Kidney epithelial cell (primary cell): ENCODE data around the gene KCNT2. TPM values are rescaled to one million over a fixed set of nuclear protein-coding genes. Genes with fewer than 3 reads are reported as not detected.

Experiments used
- DNase-seq: peaks from one replicate; pipeline ENCODE4 v3.0.0-alpha.2; 2010; ENCODE audit warnings: low read depth
- H3K27me3 ChIP-seq: 2 replicates; pipeline ENCODE4 v1.6.0; 2011; ENCODE audit warnings: low read length; ENCODE audit not compliant: control insufficient read depth, insufficient read depth
- H3K36me3 ChIP-seq: 2 replicates; pipeline ENCODE4 v1.5.1; 2011; ENCODE audit warnings: low read length; ENCODE audit not compliant: control insufficient read depth, insufficient read depth
- H3K4me3 ChIP-seq: 2 replicates; pipeline ENCODE4 v1.5.1; 2011; ENCODE audit warnings: low read depth, mild to moderate bottlenecking, control low read depth, low read length
- CTCF ChIP-seq: IDR thresholded peaks from 2 replicates; pipeline ENCODE4 v1.5.1; 2011; ENCODE audit warnings: mild to moderate bottlenecking, moderate library complexity, low read length, control low read depth, inconsistent platforms; ENCODE audit not compliant: insufficient read depth, poor library complexity, severe bottlenecking
- total RNA-seq: library from RNA; depleted of rRNA; stranded (reverse); fragments of >200 nt; gene quantifications from 2 replicates; pipeline ENCODE4 v1.2.3, GENCODE V29; 2015

Gene KCNT2
- total RNA-seq, 1 donor from 2014 or later = 1.8 TPM

DNA sequence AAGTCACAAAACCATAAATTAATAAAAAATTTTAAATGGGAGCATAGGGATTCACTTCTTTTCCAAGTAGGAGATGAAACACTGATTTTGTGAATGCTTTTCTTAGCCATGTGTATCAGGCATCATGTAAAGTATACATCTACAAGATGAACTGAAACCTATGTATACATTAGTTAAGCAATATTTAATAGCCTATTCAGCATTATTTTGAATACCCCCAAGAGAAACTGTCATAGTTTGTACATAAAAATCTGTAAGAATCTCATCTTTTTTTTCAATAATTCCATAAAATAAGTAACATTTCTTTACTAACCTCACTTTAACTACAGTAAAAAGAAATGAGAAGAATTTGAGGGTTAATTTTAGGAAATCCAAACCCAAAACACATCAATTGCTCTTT is 348.0 kb downstream of the KCNT2 start:
- Histone ChIP-seq H3K4me3 (no peak overlapping the region), H3K27me3 (no peaks in the 10 kb centered on the region), H3K36me3 (no peaks in the 10 kb centered on the region)
- DNase-seq = no peak
- no peak for TF ChIP-seq CTCF

- Histone ChIP-seq H3K36me3 (no peaks in the 10 kb centered on the region), H3K4me3 (no peak overlapping the region), H3K27me3 (no peaks in the 10 kb centered on the region)
- TF ChIP-seq CTCF = no peak
- no peak for DNase-seq
These were observed 348.9 kb downstream of the KCNT2 start for GRCh38 chr1:196259316-196259715.

GRCh38 chr1:196255762-196256161 is 352.5 kb downstream of the KCNT2 start:
- H3K27me3 ChIP-seq = no peaks in the 10 kb centered on the region
- H3K4me3 ChIP-seq = no peak overlapping the region
- TF ChIP-seq CTCF = no peak
- no peak for DNase-seq
- H3K36me3 ChIP-seq = no peaks in the 10 kb centered on the region

- H3K27me3 ChIP-seq = no peaks in the 10 kb centered on the region
- DNase-seq = no peak
These were observed 378.7 kb downstream of the KCNT2 start for GRCh38 chr1:196229546-196229945.

DNA sequence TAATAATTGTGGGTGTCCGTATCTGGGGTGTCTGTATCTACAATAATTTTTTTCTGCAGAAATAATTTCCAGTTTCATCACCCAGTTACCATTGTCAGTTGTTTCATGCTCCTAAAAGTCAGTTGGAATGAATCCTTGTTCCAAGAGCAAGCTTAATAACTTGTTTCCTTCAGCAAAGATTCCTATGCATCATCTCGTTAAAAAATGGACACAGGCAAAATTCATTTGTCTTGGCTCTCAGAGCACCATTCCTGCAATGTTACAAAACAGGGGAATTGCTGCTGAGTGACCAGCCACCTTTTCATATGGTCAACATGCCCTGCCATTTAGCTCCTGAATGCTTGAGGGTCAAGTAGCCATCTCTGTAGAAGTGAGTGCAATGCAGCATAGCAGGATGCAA is 393.4 kb downstream of the KCNT2 start:
- DNase-seq = no peak
- no peak for TF ChIP-seq CTCF
- Histone ChIP-seq H3K36me3 (no peaks in the 10 kb centered on the region), H3K4me3 (no peak overlapping the region), H3K27me3 (no peaks in the 10 kb centered on the region)

More at GRCh38 chr1:196229546-196229945, 378.7 kb downstream of the KCNT2 start:
- no peaks in the 10 kb centered on the region for H3K36me3 ChIP-seq
- no peak overlapping the region for H3K4me3 ChIP-seq
- no peak for TF ChIP-seq CTCF

DNA sequence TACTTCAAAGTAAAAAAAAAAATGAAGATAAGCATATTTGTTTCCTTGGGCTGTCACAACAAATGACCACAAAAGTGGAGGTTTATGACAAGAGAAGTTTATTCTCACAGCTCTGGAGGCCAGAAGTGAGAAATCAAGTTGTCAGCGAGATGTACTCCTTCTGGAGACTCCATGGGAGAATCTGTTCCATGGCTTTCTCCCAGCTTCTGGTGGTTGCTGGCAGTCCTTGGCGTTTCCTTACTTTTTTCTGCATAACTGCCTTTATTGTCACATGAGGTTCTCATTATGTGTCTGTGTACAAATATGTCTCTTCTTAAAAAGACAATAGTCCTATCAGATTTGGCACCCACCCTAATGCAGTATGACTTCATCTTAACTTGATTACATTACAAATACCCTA is 398.3 kb downstream of the KCNT2 start:
- TF ChIP-seq CTCF = no peak
- DNase-seq = no peak
- no peak overlapping the region for H3K4me3 ChIP-seq
- no peaks in the 10 kb centered on the region for H3K36me3 ChIP-seq
- no peaks in the 10 kb centered on the region for H3K27me3 ChIP-seq
